IPS-20b (cell line): ENCODE measurements around the gene CEMIP2.

Source experiments
- H3K27ac ChIP-seq: one replicate; pipeline ENCODE4 v1.5.1; 2013; ENCODE audit warnings: low read length
- H3K27me3 ChIP-seq: 2 replicates; pipeline ENCODE4 v1.6.1; 2013; ENCODE audit warnings: mild to moderate bottlenecking, low read length, inconsistent platforms; ENCODE audit not compliant: insufficient read depth
- H3K36me3 ChIP-seq: 2 replicates; pipeline ENCODE4 v1.6.1; 2013; ENCODE audit warnings: low read depth, mild to moderate bottlenecking, inconsistent platforms, low read length, moderate library complexity; ENCODE audit not compliant: insufficient read depth
- H3K4me1 ChIP-seq: 2 replicates; pipeline ENCODE4 v1.6.1; 2013; ENCODE audit warnings: mild to moderate bottlenecking, control low read depth, inconsistent platforms, low read length, moderate library complexity; ENCODE audit not compliant: insufficient read depth
- H3K4me3 ChIP-seq: 2 replicates; pipeline ENCODE4 v1.5.1; 2013; ENCODE audit warnings: mild to moderate bottlenecking, low read length, inconsistent platforms
- H3K9ac ChIP-seq: 2 replicates; pipeline ENCODE4 v1.6.1; 2013; ENCODE audit warnings: low read depth, mild to moderate bottlenecking, inconsistent platforms, low read length, moderate library complexity
- H3K9me3 ChIP-seq: 2 replicates; pipeline ENCODE4 v1.6.1; 2013; ENCODE audit warnings: mild to moderate bottlenecking, low read depth, low read length, inconsistent platforms; ENCODE audit not compliant: insufficient read depth

Gene CEMIP2

DNA sequence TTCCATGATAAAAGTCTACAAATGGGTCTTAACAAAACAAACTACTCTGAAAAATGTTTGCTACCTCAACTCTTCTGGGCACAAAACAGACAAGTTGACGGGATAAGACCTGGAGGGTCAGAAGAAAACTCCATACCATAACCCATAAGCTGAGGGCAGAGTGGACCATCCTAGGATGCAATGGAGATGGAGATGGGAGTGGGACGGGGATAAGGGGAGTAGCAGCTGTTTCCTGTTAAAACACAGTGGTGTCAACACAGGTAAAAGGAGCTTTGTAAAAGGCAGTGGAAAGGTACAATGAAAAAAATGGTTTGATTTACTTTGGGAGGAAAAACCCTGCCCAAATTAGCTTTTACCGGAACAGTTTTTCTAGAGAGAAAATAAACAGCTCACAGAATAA, 41.6 kb downstream of the CEMIP2 start:
- H3K27me3 ChIP-seq: no peaks in the 10 kb centered on the region
- no peaks in the 10 kb centered on the region for H3K9me3 ChIP-seq
- H3K4me3 ChIP-seq: no peak overlapping the region
- H3K36me3 ChIP-seq: peaks cover 94% of the 10 kb centered on the region
- H3K9ac ChIP-seq: no peak overlapping the region
- H3K27ac ChIP-seq: no peak overlapping the region
- H3K4me1 ChIP-seq: no peaks in the 10 kb centered on the region

- Histone ChIP-seq H3K4me3 (no peak overlapping the region), H3K4me1 (no peaks in the 10 kb centered on the region), H3K9ac (no peak overlapping the region), H3K27ac (no peak overlapping the region), H3K9me3 (no peaks in the 10 kb centered on the region), H3K36me3 (peaks cover 94% of the 10 kb centered on the region), H3K27me3 (no peaks in the 10 kb centered on the region)
Measured at GRCh38 chr9:71725590-71726338, 42.5 kb downstream of the CEMIP2 start.

DNA sequence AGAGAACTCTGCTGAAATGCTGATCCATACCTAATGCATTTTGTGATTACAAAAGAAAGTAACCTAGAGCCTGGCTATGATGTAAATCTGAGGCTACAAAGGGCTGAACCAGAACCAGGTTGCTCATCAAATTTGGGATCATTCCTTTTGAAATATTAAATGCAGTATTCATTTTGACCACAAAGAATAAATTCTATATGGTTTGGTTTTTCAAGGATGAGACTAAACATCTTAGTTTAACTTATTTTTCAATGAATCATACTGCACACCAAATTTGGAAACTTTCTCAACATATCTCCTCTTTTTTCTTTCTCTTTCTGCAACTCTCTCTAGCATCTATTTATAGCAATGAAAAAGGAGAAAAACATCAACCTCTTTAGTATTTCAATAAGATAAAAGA, 46.5 kb downstream of the CEMIP2 start:
- Histone ChIP-seq H3K9ac (no peak overlapping the region), H3K4me3 (no peak overlapping the region), H3K27ac (no peak overlapping the region), H3K4me1 (no peaks in the 10 kb centered on the region), H3K9me3 (no peaks in the 10 kb centered on the region), H3K36me3 (peaks cover 95% of the 10 kb centered on the region), H3K27me3 (no peaks in the 10 kb centered on the region)

- H3K27ac ChIP-seq: no peak overlapping the region
- H3K4me1 ChIP-seq: no peaks in the 10 kb centered on the region
- H3K4me3 ChIP-seq: no peak overlapping the region
- H3K9ac ChIP-seq: no peak overlapping the region
- no peaks in the 10 kb centered on the region for H3K27me3 ChIP-seq
- H3K9me3 ChIP-seq: no peaks in the 10 kb centered on the region
- H3K36me3 ChIP-seq: peaks cover 93% of the 10 kb centered on the region
Measured at GRCh38 chr9:71719562-71719961, 48.8 kb downstream of the CEMIP2 start.

GRCh38 chr9:71719088-71719487, 49.2 kb downstream of the CEMIP2 start:
- Histone ChIP-seq H3K4me3 (no peak overlapping the region), H3K4me1 (no peaks in the 10 kb centered on the region), H3K9ac (no peak overlapping the region), H3K9me3 (no peaks in the 10 kb centered on the region), H3K36me3 (peaks cover 93% of the 10 kb centered on the region), H3K27ac (no peak overlapping the region), H3K27me3 (no peaks in the 10 kb centered on the region)

GRCh38 chr9:71716138-71716909, 52.0 kb downstream of the CEMIP2 start:
- H3K9me3 ChIP-seq: no peaks in the 10 kb centered on the region
- H3K27me3 ChIP-seq: no peaks in the 10 kb centered on the region
- H3K4me1 ChIP-seq: no peaks in the 10 kb centered on the region
- H3K27ac ChIP-seq: no peak overlapping the region
- no peak overlapping the region for H3K4me3 ChIP-seq
- peaks cover 93% of the 10 kb centered on the region for H3K36me3 ChIP-seq
- H3K9ac ChIP-seq: no peak overlapping the region

GRCh38 chr9:71710856-71711255, 57.5 kb downstream of the CEMIP2 start:
- Histone ChIP-seq H3K9me3 (no peaks in the 10 kb centered on the region), H3K27ac (no peak overlapping the region), H3K27me3 (no peaks in the 10 kb centered on the region), H3K4me3 (no peak overlapping the region), H3K9ac (no peak overlapping the region), H3K36me3 (peaks cover 91% of the 10 kb centered on the region), H3K4me1 (no peaks in the 10 kb centered on the region)

DNA sequence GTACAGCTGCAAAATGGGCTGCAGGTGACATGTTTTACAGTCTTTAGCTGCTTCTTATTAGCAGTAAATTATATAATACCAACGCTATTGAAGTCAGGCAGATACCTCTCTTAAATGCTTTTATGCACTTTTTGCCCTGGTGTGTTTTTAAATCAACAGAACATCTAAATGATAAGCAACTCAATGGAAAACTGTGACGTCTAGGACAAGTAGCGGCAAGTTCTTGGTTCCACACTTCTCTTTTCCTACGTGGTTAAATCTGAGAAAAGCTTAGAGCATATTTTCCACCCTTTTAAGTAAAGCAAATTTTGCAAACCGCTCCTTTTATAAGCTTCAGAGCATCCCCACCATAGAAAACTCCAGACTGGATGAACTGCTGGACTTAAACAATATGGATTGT, 58.1 kb downstream of the CEMIP2 start:
- no peak overlapping the region for H3K27ac ChIP-seq
- H3K9me3 ChIP-seq: no peaks in the 10 kb centered on the region
- H3K4me3 ChIP-seq: no peak overlapping the region
- no peak overlapping the region for H3K9ac ChIP-seq
- H3K36me3 ChIP-seq: peaks cover 89% of the 10 kb centered on the region
- no peaks in the 10 kb centered on the region for H3K4me1 ChIP-seq
- H3K27me3 ChIP-seq: no peaks in the 10 kb centered on the region

- Histone ChIP-seq H3K4me1 (no peaks in the 10 kb centered on the region), H3K9ac (no peak overlapping the region), H3K27ac (no peak overlapping the region), H3K4me3 (no peak overlapping the region), H3K9me3 (no peaks in the 10 kb centered on the region), H3K36me3 (peaks cover 89% of the 10 kb centered on the region), H3K27me3 (no peaks in the 10 kb centered on the region)
Measured at GRCh38 chr9:71709384-71709783, 58.9 kb downstream of the CEMIP2 start.

DNA sequence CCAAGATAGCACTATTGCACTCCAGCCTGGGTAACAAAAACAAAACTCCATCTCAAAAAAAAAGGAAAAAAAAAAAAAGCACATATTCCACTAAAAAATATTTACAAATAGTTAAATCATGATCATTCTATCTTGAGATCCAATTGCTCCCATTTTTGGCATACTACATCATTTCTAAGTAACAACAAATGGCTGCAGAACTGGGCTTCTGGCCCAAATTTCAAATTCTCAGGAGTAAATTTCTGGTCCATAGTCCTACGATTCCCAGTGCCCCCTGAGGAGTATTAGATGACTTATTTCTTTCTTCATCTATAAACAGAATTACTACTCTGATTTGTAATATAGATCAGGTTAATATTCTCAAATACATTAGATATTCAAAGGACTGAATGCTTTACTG, 62.1 kb downstream of the CEMIP2 start:
- Histone ChIP-seq H3K27ac (no peak overlapping the region), H3K36me3 (peaks cover 88% of the 10 kb centered on the region), H3K4me1 (no peaks in the 10 kb centered on the region)

DNA sequence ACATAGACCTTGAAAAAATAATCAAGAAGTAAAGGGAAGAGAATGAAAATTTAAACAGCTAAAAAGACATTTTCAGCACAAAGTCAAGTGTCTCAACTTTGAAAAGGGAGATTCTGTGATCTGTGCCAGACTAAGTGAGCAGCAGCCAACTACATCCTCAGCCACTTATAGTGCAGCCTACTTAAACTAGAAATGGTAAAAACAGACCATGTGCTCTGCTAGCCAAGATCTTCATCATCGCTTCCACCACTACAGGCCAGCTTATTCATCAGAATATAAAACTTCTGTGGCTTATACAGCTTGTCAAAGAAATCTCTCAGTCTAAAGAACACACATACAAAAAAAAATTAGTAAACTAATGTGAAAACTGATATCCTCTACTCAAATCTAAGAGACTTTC, 63.5 kb downstream of the CEMIP2 start:
- peaks cover 88% of the 10 kb centered on the region for H3K36me3 ChIP-seq
- no peaks in the 10 kb centered on the region for H3K4me1 ChIP-seq
- no peak overlapping the region for H3K27ac ChIP-seq
- H3K9ac ChIP-seq: no peak overlapping the region
- H3K9me3 ChIP-seq: no peaks in the 10 kb centered on the region
- no peak overlapping the region for H3K4me3 ChIP-seq
- no peaks in the 10 kb centered on the region for H3K27me3 ChIP-seq

More for the DNA sequence above, 62.1 kb downstream of the CEMIP2 start:
- no peak overlapping the region for H3K4me3 ChIP-seq
- H3K27me3 ChIP-seq: no peaks in the 10 kb centered on the region
- no peaks in the 10 kb centered on the region for H3K9me3 ChIP-seq
- H3K9ac ChIP-seq: no peak overlapping the region
